GM19328 (cell line): ENCODE measurements around the gene VTCN1.

Source experiments
- ATAC-seq: cut with Tn5 transposase; IDR thresholded peaks from one replicate; pipeline ENCODE4 v1.9.1; 2021; ENCODE audit warnings: mild to moderate bottlenecking, moderate library complexity; ENCODE audit not compliant: unreplicated experiment

VTCN1 gene

GRCh38 chr1:117210386-117210785 is 341 bp downstream of the VTCN1 start:
- ATAC-seq: no peak

- ATAC-seq: no peak
These were observed 1.6 kb downstream of the VTCN1 start for GRCh38 chr1:117209094-117209493.

GRCh38 chr1:117208580-117208979 is 2.1 kb downstream of the VTCN1 start:
- no peak for ATAC-seq

GRCh38 chr1:117205368-117205767 is 5.4 kb downstream of the VTCN1 start:
- ATAC-seq: no peak

GRCh38 chr1:117201808-117202207 is 8.9 kb downstream of the VTCN1 start:
- no peak for ATAC-seq

GRCh38 chr1:117198097-117198496 is 12.6 kb downstream of the VTCN1 start:
- ATAC-seq: no peak

GRCh38 chr1:117189726-117190125 is 21.0 kb downstream of the VTCN1 start:
- ATAC-seq: no peak

- no peak for ATAC-seq
These were observed 21.8 kb downstream of the VTCN1 start for GRCh38 chr1:117188816-117189437.

GRCh38 chr1:117188170-117188815 is 22.4 kb downstream of the VTCN1 start:
- no peak for ATAC-seq

GRCh38 chr1:117183112-117183511 is 27.6 kb downstream of the VTCN1 start:
- ATAC-seq: no peak

- ATAC-seq: no peak
These were observed 28.4 kb downstream of the VTCN1 start for GRCh38 chr1:117182319-117182718.

- ATAC-seq: no peak
These were observed 29.1 kb downstream of the VTCN1 start for GRCh38 chr1:117181630-117182041.

GRCh38 chr1:117180147-117180967 is 30.4 kb downstream of the VTCN1 start:
- no peak for ATAC-seq

GRCh38 chr1:117179471-117179870 is 31.3 kb downstream of the VTCN1 start:
- no peak for ATAC-seq

- no peak for ATAC-seq
These were observed 32.0 kb downstream of the VTCN1 start for GRCh38 chr1:117178756-117179155.

GRCh38 chr1:117177376-117177775 is 33.4 kb downstream of the VTCN1 start:
- no peak for ATAC-seq

GRCh38 chr1:117176579-117176978 is 34.1 kb downstream of the VTCN1 start:
- no peak for ATAC-seq

- no peak for ATAC-seq
These were observed 35.9 kb downstream of the VTCN1 start for GRCh38 chr1:117174851-117175250.

- no peak for ATAC-seq
These were observed 37.0 kb downstream of the VTCN1 start for GRCh38 chr1:117173691-117174090.

- no peak for ATAC-seq
These were observed 37.7 kb downstream of the VTCN1 start for GRCh38 chr1:117173006-117173405.

GRCh38 chr1:117171900-117172511 is 38.7 kb downstream of the VTCN1 start:
- ATAC-seq: no peak
